HCT116 (cell line): ENCODE measurements around the gene ROGDI. TPM values are rescaled to one million over a fixed set of nuclear protein-coding genes. Genes with fewer than 3 reads are reported as not detected.

ENCODE experiments used
- ATAC-seq: fragments of 200-7000 bp; cut with Tn5 transposase; 2 replicates; pipeline ENCODE4 v1.9.1; 2020; ENCODE audit warnings: mild to moderate bottlenecking, moderate library complexity
- BruUV-seq: library from RNA; stranded (reverse); fragments of 400-500 nt; replicated peaks from 2 replicates; lab custom pipeline; 2021; lab: Mats Ljungman, UMichigan
- CTCF ChIA-PET: fragments of 300-600 bp; sonication (Branson Sonifier 250); formaldehyde crosslinking; loops from one replicate; lab custom pipeline; 2021; ENCODE audit warnings: antibody characterized with exemption; lab: Charles Lee
- POLR2A ChIA-PET: fragments of 300-600, 350-600 bp; sonication (Branson Sonifier 250); formaldehyde crosslinking; loops from one replicate; lab custom pipeline; 2021; ENCODE audit warnings: antibody characterized with exemption; lab: Charles Lee
- RAD21 ChIA-PET, 2 experiments: fragments of 300-600 bp; sonication (Branson Sonifier 250); formaldehyde crosslinking; loops; one replicate each; lab custom pipeline; 2023; ENCODE audit warnings: low total read pairs in 2 of 2; ENCODE audit not compliant: uncharacterized antibody in 2 of 2, unreplicated experiment in 2 of 2, low non-redundant PET in 1 of 2; lab: Charles Lee
- DNase-seq: peaks from one replicate; pipeline ENCODE4 v3.0.0-alpha.2; 2010; ENCODE audit warnings: low read depth, low spot score
- H2AFZ ChIP-seq: fragments of 200-600 bp; shearing (Covaris generic), sonication (generic); 2 replicates; pipeline ENCODE4 v1.6.1; 2017; ENCODE audit warnings: low read depth, mixed run types, mixed read lengths, antibody characterized with exemption, low read length; ENCODE audit not compliant: poor library complexity, severe bottlenecking
- H3K27ac ChIP-seq: 2 replicates; pipeline ENCODE4 v1.5.1; 2012; ENCODE audit warnings: low read depth, low read length
- H3K27me3 ChIP-seq: fragments of 200-600 bp; sonication (generic); 2 replicates; pipeline ENCODE4 v1.6.1; 2016; ENCODE audit warnings: mixed run types, low read length, mixed read lengths; ENCODE audit not compliant: insufficient read depth
- H3K36me3 ChIP-seq, 2 experiments: fragments of 200-500 bp in 1 of 2; fragments of 200-600 bp in 1 of 2; sonication (Bioruptor generic) in 1 of 2; sonication (generic) in 1 of 2; 2 replicates each; pipeline versions ENCODE4 v1.5.1 to v1.6.1; 2014 to 2016; ENCODE audit warnings: low read length in 2 of 2, inconsistent platforms in 1 of 2, mixed read lengths in 1 of 2, mixed run types in 1 of 2; ENCODE audit not compliant: insufficient read depth in 2 of 2, control insufficient read depth in 1 of 2
- H3K4me1 ChIP-seq, 2 experiments: fragments of 200-600 bp in 1 of 2; sonication (generic) in 1 of 2; 2 replicates each; pipeline versions ENCODE4 v1.5.1 to v1.6.1; 2012 to 2017; ENCODE audit warnings: low read length in 2 of 2, inconsistent platforms in 1 of 2, mild to moderate bottlenecking in 1 of 2, mixed read lengths in 1 of 2, mixed run types in 1 of 2, moderate library complexity in 1 of 2; ENCODE audit not compliant: insufficient read depth in 2 of 2, control insufficient read depth in 1 of 2
- H3K4me2 ChIP-seq: fragments of 200-600 bp; sonication (generic); 2 replicates; pipeline ENCODE4 v1.6.1; 2017; ENCODE audit warnings: mixed run types, low read length, mixed read lengths
- H3K4me3 ChIP-seq, 2 experiments: fragments of 200-600 bp in 1 of 2; sonication (generic) in 1 of 2; replicated peaks in 1 of 2; 2 replicates each; pipeline ENCODE4 v1.5.1; 2011 to 2016; ENCODE audit warnings: low read length in 2 of 2, control low read depth in 1 of 2, low read depth in 1 of 2, mild to moderate bottlenecking in 1 of 2, mixed read lengths in 1 of 2, mixed run types in 1 of 2
- H3K79me2 ChIP-seq: fragments of 200-600 bp; sonication (generic); 2 replicates; pipeline ENCODE4 v1.6.1; 2017; ENCODE audit warnings: mild to moderate bottlenecking, mixed run types, low read length, moderate library complexity, mixed read lengths; ENCODE audit not compliant: insufficient read depth
- H3K9ac ChIP-seq: fragments of 200-600 bp; sonication (generic); 2 replicates; pipeline ENCODE4 v1.6.1; 2016; ENCODE audit warnings: low read length, mixed read lengths
- H3K9me2 ChIP-seq: fragments of 200-600 bp; sonication (generic), shearing (Covaris generic); 2 replicates; pipeline ENCODE4 v1.6.1; 2017; ENCODE audit warnings: mixed run types, mild to moderate bottlenecking, moderate library complexity; ENCODE audit not compliant: insufficient read depth
- H3K9me3 ChIP-seq, 2 experiments: fragments of 200-500 bp in 1 of 2; fragments of 200-600 bp in 1 of 2; sonication (Bioruptor generic) in 1 of 2; sonication (generic) in 1 of 2; 2 replicates each; pipeline ENCODE4 v1.6.1; 2014 to 2017; ENCODE audit warnings: low read length in 2 of 2, mixed read lengths in 2 of 2, inconsistent platforms in 1 of 2, low read depth in 1 of 2, mild to moderate bottlenecking in 1 of 2, mixed run types in 1 of 2, moderate library complexity in 1 of 2; ENCODE audit not compliant: control insufficient read depth in 1 of 2, insufficient read depth in 1 of 2
- H4K20me1 ChIP-seq: fragments of 200-600 bp; sonication (generic), shearing (Covaris generic); 2 replicates; pipeline ENCODE4 v1.6.1; 2017; ENCODE audit warnings: mixed run types, mild to moderate bottlenecking, moderate library complexity; ENCODE audit not compliant: insufficient read depth
- CBX3 ChIP-seq: IDR thresholded peaks from 2 replicates; pipeline ENCODE4 v1.6.1; 2012; ENCODE audit warnings: low read depth
- CTCF ChIP-seq, 3 experiments: fragments of 200-600 bp in 1 of 3; sonication (generic) in 1 of 3; IDR thresholded peaks in 2 of 3; conservative IDR thresholded peaks in 1 of 3; 2 replicates each; pipeline ENCODE4 v1.5.1; 2012 to 2017; ENCODE audit warnings: low read depth in 2 of 3, low read length in 2 of 3, antibody characterized with exemption in 1 of 3, borderline replicate concordance in 1 of 3, control low read depth in 1 of 3, mild to moderate bottlenecking in 1 of 3, mixed read lengths in 1 of 3, mixed run types in 1 of 3, moderate library complexity in 1 of 3; ENCODE audit not compliant: insufficient read depth in 1 of 3
- FOSL1 ChIP-seq: IDR thresholded peaks from 2 replicates; pipeline ENCODE4 v1.6.1; 2012; ENCODE audit warnings: low read depth
- POLR2AphosphoS5 ChIP-seq: IDR thresholded peaks from 2 replicates; pipeline ENCODE4 v1.6.1; 2011; ENCODE audit warnings: mild to moderate bottlenecking, low read depth, low read length, moderate library complexity
- RAD21 ChIP-seq: IDR thresholded peaks from 2 replicates; pipeline ENCODE4 v1.6.1; 2012; ENCODE audit warnings: low read depth, mild to moderate bottlenecking
- REST ChIP-seq: IDR thresholded peaks from 2 replicates; pipeline ENCODE4 v1.6.1; 2012; ENCODE audit warnings: low read depth
- SIN3A ChIP-seq: IDR thresholded peaks from 2 replicates; pipeline ENCODE4 v1.6.1; 2012; ENCODE audit warnings: low read depth
- SP1 ChIP-seq: IDR thresholded peaks from 2 replicates; pipeline ENCODE4 v1.6.1; 2012; ENCODE audit warnings: low read depth
- SRF ChIP-seq: IDR thresholded peaks from 2 replicates; pipeline ENCODE4 v1.6.1; 2012; ENCODE audit warnings: low read depth
- YY1 ChIP-seq: IDR thresholded peaks from 2 replicates; pipeline ENCODE4 v1.6.1; 2011; ENCODE audit warnings: low read length, low read depth, moderate library complexity, mild to moderate bottlenecking; ENCODE audit not compliant: insufficient replicate concordance; ENCODE audit errors: extremely low read depth
- ZBTB33 ChIP-seq: IDR thresholded peaks from 2 replicates; pipeline ENCODE4 v1.6.1; 2011; ENCODE audit warnings: mild to moderate bottlenecking, low read length, moderate library complexity; ENCODE audit not compliant: insufficient replicate concordance; ENCODE audit errors: extremely low read depth
- intact Hi-C: fragments of 100-400 bp; cut with micrococcal nuclease; formaldehyde crosslinking; loops from 2 replicates; pipeline ENCODE4 v1.10.0; 2022
- total RNA-seq: library from RNA; stranded (reverse); gene quantifications from one replicate; pipeline ENCODE4 v1.2.1, GENCODE V29; 2021; ENCODE audit not compliant: unreplicated experiment

The ROGDI gene
- total RNA-seq, 1 experiment from 2014 or later = 20.1 TPM

- H3K4me2 ChIP-seq = no peak overlapping the region
- ChIA-PET POLR2A (no interaction called here), CTCF (no interaction called here), RAD21 (no interaction called here)
- H3K27me3 ChIP-seq = no peaks in the 10 kb centered on the region
- H2AFZ ChIP-seq = no peak overlapping the region
- H3K9ac ChIP-seq = no peak overlapping the region
- no peaks in the 10 kb centered on the region; the same call in 1 of the 2 replicates for H4K20me1 ChIP-seq
- peaks cover 48 to 56% of the 10 kb centered on the region in 2 experiments for H3K36me3 ChIP-seq
- BruUV-seq = no TSS peak
- H3K9me2 ChIP-seq = no peaks in the 10 kb centered on the region
- TF ChIP-seq CTCF (IDR thresholded peaks at IDR 0.05 in 2 of 3, conservative IDR thresholded peaks at IDR 0.05 in 1 of 3; ENCODE audit: borderline replicate concordance in 1 of 3, insufficient read depth in 1 of 3, low read depth in 2 of 3, low read length in 2 of 3) = 0 out of 6 replicates have a peak, but pooled peaks of 2 of the 3 experiments have one; percentile 7 to 21
- no peak for TF ChIP-seq RAD21
- no peak for TF ChIP-seq FOSL1
- no peak overlapping the region for H3K27ac ChIP-seq
- H3K4me3 ChIP-seq = no peak overlapping the region
- H3K4me1 ChIP-seq = no peaks in the 10 kb centered on the region
- ATAC-seq = peak; percentile 81
- intact Hi-C loops = no loop called here
- H3K9me3 ChIP-seq = no peaks in the 10 kb centered on the region
- no peak for DNase-seq
- H3K79me2 ChIP-seq = peaks cover 56% of the 10 kb centered on the region
Measured at GRCh38 chr16:4839942-4840341, 37.5 kb upstream of the ROGDI start.

GRCh38 chr16:4837733-4838501 lies 35.5 kb upstream of the ROGDI start:
- RAD21 ChIA-PET = no interaction called here
- DNase-seq (no peak), ATAC-seq (no peak)
- CTCF ChIA-PET = no interaction called here
- H3K9me2 ChIP-seq = no peaks in the 10 kb centered on the region
- H3K9ac ChIP-seq = no peak overlapping the region
- no peaks in the 10 kb centered on the region for H3K4me1 ChIP-seq
- no peaks in the 10 kb centered on the region; the same call in 1 of the 2 replicates for H4K20me1 ChIP-seq
- intact Hi-C loops = no loop called here
- no peaks in the 10 kb centered on the region for H3K27me3 ChIP-seq
- peaks cover 43 to 51% of the 10 kb centered on the region in 2 experiments for H3K36me3 ChIP-seq
- H3K79me2 ChIP-seq = peaks cover 44% of the 10 kb centered on the region
- no peak overlapping the region for H3K27ac ChIP-seq
- H3K4me2 ChIP-seq = no peak overlapping the region
- BruUV-seq = no TSS peak
- no peaks in the 10 kb centered on the region for H3K9me3 ChIP-seq
- no peak overlapping the region for H3K4me3 ChIP-seq
- POLR2A ChIA-PET = no interaction called here
- no peak overlapping the region for H2AFZ ChIP-seq
- TF ChIP-seq SIN3A = no peak
- TF ChIP-seq SP1 = no peak
- TF ChIP-seq CBX3 = no peak
- no peak for TF ChIP-seq ZBTB33
- no peak for TF ChIP-seq REST
- TF ChIP-seq POLR2AphosphoS5 = no peak
- TF ChIP-seq SRF = no peak
- TF ChIP-seq YY1 = no peak
- TF ChIP-seq FOSL1 = no peak
